HG03565 (cell line): ENCODE measurements around the gene ZFPL1.
A peak's percentile ranks its signal among the peaks of the same experiment; 100 is the strongest.

Source experiments
- ATAC-seq: cut with Tn5 transposase; IDR thresholded peaks from one replicate; pipeline ENCODE4 v1.9.1; 2021; ENCODE audit warnings: mild to moderate bottlenecking, moderate library complexity; ENCODE audit not compliant: unreplicated experiment

The ZFPL1 gene

GRCh38 chr11:65126624-65127274 is 42.7 kb downstream of the ZFPL1 start:
- no peak for ATAC-seq

GRCh38 chr11:65127473-65128181 is 43.6 kb downstream of the ZFPL1 start:
- no peak for ATAC-seq

GRCh38 chr11:65128182-65129145 is 44.4 kb downstream of the ZFPL1 start:
- ATAC-seq, result no peak

- no peak for ATAC-seq
These were observed 45.8 kb downstream of the ZFPL1 start for GRCh38 chr11:65129649-65130441.

GRCh38 chr11:65130631-65131416 is 46.8 kb downstream of the ZFPL1 start:
- ATAC-seq, result no peak

GRCh38 chr11:65131417-65131776 is 47.4 kb downstream of the ZFPL1 start:
- no peak for ATAC-seq

GRCh38 chr11:65131895-65132237 is 47.8 kb downstream of the ZFPL1 start:
- ATAC-seq, result no peak

GRCh38 chr11:65132238-65132987 is 48.4 kb downstream of the ZFPL1 start:
- no peak for ATAC-seq

GRCh38 chr11:65132988-65133700 is 49.1 kb downstream of the ZFPL1 start:
- ATAC-seq, result no peak

- no peak for ATAC-seq
These were observed 49.7 kb downstream of the ZFPL1 start for GRCh38 chr11:65133724-65134123.

GRCh38 chr11:65134240-65134951 is 50.4 kb downstream of the ZFPL1 start, which contains the start of gene SYVN1:
Gene SYVN1 (minus strand): TSS chr11:65134519. CDS start chr11:65133601, 918 bp downstream.
- ATAC-seq, result peak; percentile 39

- ATAC-seq, result peak; percentile 49
These were observed 51.1 kb downstream of the ZFPL1 start for GRCh38 chr11:65134952-65135632.

GRCh38 chr11:65135633-65136145 is 51.7 kb downstream of the ZFPL1 start:
- no peak for ATAC-seq

GRCh38 chr11:65136515-65137096 is 52.6 kb downstream of the ZFPL1 start:
- no peak for ATAC-seq
